Lower leg skin (tissue), 3 donors: Measurements from ENCODE around the gene ZNF273.

ENCODE experiments used
- CTCF ChIP-seq, 3 donors: fragments of 450-650 bp; IDR thresholded peaks; one replicate each; pipeline ENCODE4 v1.5.1; 2016; ENCODE audit warnings: antibody characterized with exemption in 3 of 3, mild to moderate bottlenecking in 3 of 3, moderate library complexity in 2 of 3
- POLR2A ChIP-seq, 2 donors: fragments of 450-650 bp; IDR thresholded peaks; one replicate each; pipeline ENCODE4 v1.6.1; 2016 to 2017; ENCODE audit warnings: antibody characterized with exemption in 2 of 2, mild to moderate bottlenecking in 1 of 2, moderate library complexity in 1 of 2

GRCh38 chr7:64874114-64874513, 29.0 kb upstream of the ZNF273 start:
- no peak for TF ChIP-seq POLR2A (IDR thresholded peaks at IDR 0.05)
- no peak for TF ChIP-seq CTCF (IDR thresholded peaks at IDR 0.05)
